Hematopoietic multipotent progenitor cell treated with erythropoietin and hydrocortisone succinate and interleukin-3 and kit ligand, for 4 days (in vitro differentiated cells): ENCODE measurements around the gene GP1BB.

Experiments used
- DNase-seq: peaks from one replicate; pipeline ENCODE4 v3.0.0-alpha.2; 2015

The GP1BB gene

GRCh38 chr22:19767427-19768341 lies 44.3 kb downstream of the GP1BB start:
- DNase-seq, result no peak

GRCh38 chr22:19769393-19769715 lies 46.0 kb downstream of the GP1BB start:
- DNase-seq, result no peak

GRCh38 chr22:19770349-19771220 lies 47.2 kb downstream of the GP1BB start:
- DNase-seq, result no peak

GRCh38 chr22:19772422-19772672 lies 49.0 kb downstream of the GP1BB start:
- DNase-seq, result no peak

- peak; percentile 86 for DNase-seq
These were observed 49.5 kb downstream of the GP1BB start for GRCh38 chr22:19772673-19773469.

GRCh38 chr22:19773470-19774040 lies 50.2 kb downstream of the GP1BB start:
- no peak for DNase-seq
